HCT116 (cell line): ENCODE data around the gene RPS24. TPM values are rescaled to one million over a fixed set of nuclear protein-coding genes. Genes with fewer than 3 reads are reported as not detected.

Experiments
- ATAC-seq: fragments of 200-7000 bp; cut with Tn5 transposase; 2 replicates; pipeline ENCODE4 v1.9.1; 2020; ENCODE audit warnings: mild to moderate bottlenecking, moderate library complexity
- BruUV-seq: library from RNA; stranded (reverse); fragments of 400-500 nt; replicated peaks from 2 replicates; lab custom pipeline; 2021; lab: Mats Ljungman, UMichigan
- CTCF ChIA-PET: fragments of 300-600 bp; sonication (Branson Sonifier 250); formaldehyde crosslinking; loops from one replicate; lab custom pipeline; 2021; ENCODE audit warnings: antibody characterized with exemption; lab: Charles Lee
- POLR2A ChIA-PET: fragments of 300-600, 350-600 bp; sonication (Branson Sonifier 250); formaldehyde crosslinking; loops from one replicate; lab custom pipeline; 2021; ENCODE audit warnings: antibody characterized with exemption; lab: Charles Lee
- RAD21 ChIA-PET, 2 experiments: fragments of 300-600 bp; sonication (Branson Sonifier 250); formaldehyde crosslinking; loops; one replicate each; lab custom pipeline; 2023; ENCODE audit warnings: low total read pairs in 2 of 2; ENCODE audit not compliant: uncharacterized antibody in 2 of 2, unreplicated experiment in 2 of 2, low non-redundant PET in 1 of 2; lab: Charles Lee
- DNase-seq: peaks from one replicate; pipeline ENCODE4 v3.0.0-alpha.2; 2010; ENCODE audit warnings: low read depth, low spot score
- H2AFZ ChIP-seq: fragments of 200-600 bp; shearing (Covaris generic), sonication (generic); 2 replicates; pipeline ENCODE4 v1.6.1; 2017; ENCODE audit warnings: low read depth, mixed run types, mixed read lengths, antibody characterized with exemption, low read length; ENCODE audit not compliant: poor library complexity, severe bottlenecking
- H3K27ac ChIP-seq: 2 replicates; pipeline ENCODE4 v1.5.1; 2012; ENCODE audit warnings: low read depth, low read length
- H3K27me3 ChIP-seq: fragments of 200-600 bp; sonication (generic); 2 replicates; pipeline ENCODE4 v1.6.1; 2016; ENCODE audit warnings: mixed run types, low read length, mixed read lengths; ENCODE audit not compliant: insufficient read depth
- H3K36me3 ChIP-seq, 2 experiments: fragments of 200-500 bp in 1 of 2; fragments of 200-600 bp in 1 of 2; sonication (Bioruptor generic) in 1 of 2; sonication (generic) in 1 of 2; 2 replicates each; pipeline versions ENCODE4 v1.5.1 to v1.6.1; 2014 to 2016; ENCODE audit warnings: low read length in 2 of 2, inconsistent platforms in 1 of 2, mixed read lengths in 1 of 2, mixed run types in 1 of 2; ENCODE audit not compliant: insufficient read depth in 2 of 2, control insufficient read depth in 1 of 2
- H3K4me1 ChIP-seq, 2 experiments: fragments of 200-600 bp in 1 of 2; sonication (generic) in 1 of 2; 2 replicates each; pipeline versions ENCODE4 v1.5.1 to v1.6.1; 2012 to 2017; ENCODE audit warnings: low read length in 2 of 2, inconsistent platforms in 1 of 2, mild to moderate bottlenecking in 1 of 2, mixed read lengths in 1 of 2, mixed run types in 1 of 2, moderate library complexity in 1 of 2; ENCODE audit not compliant: insufficient read depth in 2 of 2, control insufficient read depth in 1 of 2
- H3K4me2 ChIP-seq: fragments of 200-600 bp; sonication (generic); 2 replicates; pipeline ENCODE4 v1.6.1; 2017; ENCODE audit warnings: mixed run types, low read length, mixed read lengths
- H3K4me3 ChIP-seq, 2 experiments: fragments of 200-600 bp in 1 of 2; sonication (generic) in 1 of 2; replicated peaks in 1 of 2; 2 replicates each; pipeline ENCODE4 v1.5.1; 2011 to 2016; ENCODE audit warnings: low read length in 2 of 2, control low read depth in 1 of 2, low read depth in 1 of 2, mild to moderate bottlenecking in 1 of 2, mixed read lengths in 1 of 2, mixed run types in 1 of 2
- H3K79me2 ChIP-seq: fragments of 200-600 bp; sonication (generic); 2 replicates; pipeline ENCODE4 v1.6.1; 2017; ENCODE audit warnings: mild to moderate bottlenecking, mixed run types, low read length, moderate library complexity, mixed read lengths; ENCODE audit not compliant: insufficient read depth
- H3K9ac ChIP-seq: fragments of 200-600 bp; sonication (generic); 2 replicates; pipeline ENCODE4 v1.6.1; 2016; ENCODE audit warnings: low read length, mixed read lengths
- H3K9me2 ChIP-seq: fragments of 200-600 bp; sonication (generic), shearing (Covaris generic); 2 replicates; pipeline ENCODE4 v1.6.1; 2017; ENCODE audit warnings: mixed run types, mild to moderate bottlenecking, moderate library complexity; ENCODE audit not compliant: insufficient read depth
- H3K9me3 ChIP-seq, 2 experiments: fragments of 200-500 bp in 1 of 2; fragments of 200-600 bp in 1 of 2; sonication (Bioruptor generic) in 1 of 2; sonication (generic) in 1 of 2; 2 replicates each; pipeline ENCODE4 v1.6.1; 2014 to 2017; ENCODE audit warnings: low read length in 2 of 2, mixed read lengths in 2 of 2, inconsistent platforms in 1 of 2, low read depth in 1 of 2, mild to moderate bottlenecking in 1 of 2, mixed run types in 1 of 2, moderate library complexity in 1 of 2; ENCODE audit not compliant: control insufficient read depth in 1 of 2, insufficient read depth in 1 of 2
- H4K20me1 ChIP-seq: fragments of 200-600 bp; sonication (generic), shearing (Covaris generic); 2 replicates; pipeline ENCODE4 v1.6.1; 2017; ENCODE audit warnings: mixed run types, mild to moderate bottlenecking, moderate library complexity; ENCODE audit not compliant: insufficient read depth
- ATF3 ChIP-seq: IDR thresholded peaks from 2 replicates; pipeline ENCODE4 v1.6.1; 2012
- JUND ChIP-seq: IDR thresholded peaks from 2 replicates; pipeline ENCODE4 v1.6.1; 2012
- MAX ChIP-seq: IDR thresholded peaks from 2 replicates; pipeline ENCODE4 v1.6.1; 2012
- POLR2A ChIP-seq: IDR thresholded peaks from 2 replicates; pipeline ENCODE4 v1.7.0; 2011; ENCODE audit warnings: borderline replicate concordance; ENCODE audit not compliant: insufficient read depth, insufficient read length; ENCODE audit errors: extremely low read depth
- SIN3A ChIP-seq: IDR thresholded peaks from 2 replicates; pipeline ENCODE4 v1.6.1; 2012; ENCODE audit warnings: low read depth
- SP1 ChIP-seq: IDR thresholded peaks from 2 replicates; pipeline ENCODE4 v1.6.1; 2012; ENCODE audit warnings: low read depth
- SRF ChIP-seq: IDR thresholded peaks from 2 replicates; pipeline ENCODE4 v1.6.1; 2012; ENCODE audit warnings: low read depth
- YY1 ChIP-seq: IDR thresholded peaks from 2 replicates; pipeline ENCODE4 v1.6.1; 2011; ENCODE audit warnings: low read length, low read depth, moderate library complexity, mild to moderate bottlenecking; ENCODE audit not compliant: insufficient replicate concordance; ENCODE audit errors: extremely low read depth
- ZNF274 ChIP-seq: fragments of 200-500 bp; sonication (Bioruptor generic); IDR thresholded peaks from 2 replicates; pipeline ENCODE4 v1.6.1; 2014; ENCODE audit warnings: mild to moderate bottlenecking, low read depth, low read length, inconsistent platforms
- intact Hi-C: fragments of 100-400 bp; cut with micrococcal nuclease; formaldehyde crosslinking; loops from 2 replicates; pipeline ENCODE4 v1.10.0; 2022
- total RNA-seq: library from RNA; stranded (reverse); gene quantifications from one replicate; pipeline ENCODE4 v1.2.1, GENCODE V29; 2021; ENCODE audit not compliant: unreplicated experiment

Gene RPS24
- total RNA-seq, 1 experiment from 2014 or later = 1,764 TPM

GRCh38 chr10:78042058-78042751 is 8.5 kb downstream of the RPS24 start (continued):
- TF ChIP-seq ZNF274 (no peak), YY1 (no peak), SP1 (no peak), MAX (no peak), SIN3A (peak; percentile 41; the same call in 1 of the 2 replicates)

GRCh38 chr10:78042752-78043104 is 9.1 kb downstream of the RPS24 start:
- H3K4me2 ChIP-seq = no peak overlapping the region
- ChIA-PET RAD21 (no interaction called here), POLR2A (no interaction called here), CTCF (interaction anchor here (1.2 kb wide), 1 partner anchor 331 kb away, joined by 3 read pairs; no protein-coding TSS in a partner anchor)
- TF ChIP-seq SRF (no peak), JUND (peak; percentile 7; the same call in 1 of the 2 replicates)
- H3K27ac ChIP-seq = no peak overlapping the region
- H3K79me2 ChIP-seq = peaks cover 39% of the 10 kb centered on the region
- BruUV-seq = no TSS peak
- no peak overlapping the region for H3K4me3 ChIP-seq
- no peak overlapping the region for H3K9ac ChIP-seq
- peak; percentile 4; the same call in 1 of the 2 replicates for ATAC-seq
- intact Hi-C loops = no loop called here
- H3K36me3 ChIP-seq = peaks cover 40 to 45% of the 10 kb centered on the region in 2 experiments
- H3K4me1 ChIP-seq = peaks cover 0 to 25% of the 10 kb centered on the region in 2 experiments; a peak in 2 of 4 replicates
- no peaks in the 10 kb centered on the region for H3K9me3 ChIP-seq
- H3K27me3 ChIP-seq = no peaks in the 10 kb centered on the region
- H2AFZ ChIP-seq = no peak overlapping the region
- peaks cover 56% of the 10 kb centered on the region for H4K20me1 ChIP-seq
- DNase-seq = no peak
- no peaks in the 10 kb centered on the region for H3K9me2 ChIP-seq

GRCh38 chr10:78044179-78044578 is 10.5 kb downstream of the RPS24 start:
- Histone ChIP-seq H4K20me1 (peaks cover 41% of the 10 kb centered on the region), H3K9me2 (no peaks in the 10 kb centered on the region), H3K4me1 (peaks cover 0 to 25% of the 10 kb centered on the region in 2 experiments; a peak in 2 of 4 replicates), H3K27me3 (no peaks in the 10 kb centered on the region), H3K4me2 (no peak overlapping the region), H3K79me2 (peaks cover 25% of the 10 kb centered on the region), H3K36me3 (peaks cover 26 to 31% of the 10 kb centered on the region in 2 experiments), H3K9me3 (no peaks in the 10 kb centered on the region), H3K27ac (no peak overlapping the region), H2AFZ (no peak overlapping the region), H3K9ac (no peak overlapping the region), H3K4me3 (no peak overlapping the region)
- CTCF ChIA-PET = interaction anchor here (0.6 kb wide), 1 partner anchor 10 kb away, joined by 4 read pairs; the partner anchor contains the start of gene RPS24
- intact Hi-C loops = no loop called here
- DNase-seq = no peak
- BruUV-seq = no TSS peak
- POLR2A ChIA-PET = interaction anchor here (1.2 kb wide), 1 partner anchor 155 kb away, joined by 3 read pairs; no protein-coding TSS in a partner anchor
- peak; percentile 5; the same call in 1 of the 2 replicates for ATAC-seq
- RAD21 ChIA-PET = no interaction called here
- TF ChIP-seq POLR2A (peak; percentile 50), ATF3 (no peak)
